ENCODE data around the gene OR2F2.

Gene OR2F2

GRCh38 chr7:143913945-143914615, 21.0 kb upstream of the OR2F2 start:
- H3K27ac ChIP-seq = no peak overlapping the region
- no peak for TF ChIP-seq ZFX (IDR thresholded peaks at IDR 0.05; ENCODE audit: borderline replicate concordance)
- no peak for TF ChIP-seq CTCF (IDR thresholded peaks at IDR 0.05)

- no peak overlapping the region for H3K27ac ChIP-seq
- TF ChIP-seq CTCF (IDR thresholded peaks at IDR 0.05) (peak; percentile 30; the same call in 1 of the 2 replicates), ZFX (IDR thresholded peaks at IDR 0.05; ENCODE audit: borderline replicate concordance) (no peak)
Observed at GRCh38 chr7:143914938-143915652, 19.9 kb upstream of the OR2F2 start.

- TF ChIP-seq ZFX (IDR thresholded peaks at IDR 0.05; ENCODE audit: borderline replicate concordance) (no peak), CTCF (IDR thresholded peaks at IDR 0.05) (no peak)
- no peak overlapping the region for H3K27ac ChIP-seq
Observed at GRCh38 chr7:143924851-143925250, 10.2 kb upstream of the OR2F2 start.

GRCh38 chr7:143929224-143929920, 5.7 kb upstream of the OR2F2 start:
- no peak for TF ChIP-seq ZFX (IDR thresholded peaks at IDR 0.05; ENCODE audit: borderline replicate concordance)
- no peak for TF ChIP-seq CTCF (IDR thresholded peaks at IDR 0.05)
- no peak overlapping the region for H3K27ac ChIP-seq

- H3K27ac ChIP-seq = no peak overlapping the region
Observed at GRCh38 chr7:143931739-143932138, 3.3 kb upstream of the OR2F2 start.

More at GRCh38 chr7:143931739-143932138, 3.3 kb upstream of the OR2F2 start:
- no peak for TF ChIP-seq ZFX (IDR thresholded peaks at IDR 0.05; ENCODE audit: borderline replicate concordance)
- TF ChIP-seq CTCF (IDR thresholded peaks at IDR 0.05) = no peak
